Fibroblast of lung (primary cell): ENCODE data around the gene TYMS. TPM values are rescaled to one million over a fixed set of nuclear protein-coding genes. Genes with fewer than 3 reads are reported as not detected.

Experiments
- DNase-seq, 2 donors: peaks; one replicate each; pipeline versions ENCODE4 v3.0.0 to v3.0.0-alpha.2; 2010; ENCODE audit warnings: low read depth in 2 of 2
- H2AFZ ChIP-seq: 2 replicates; pipeline ENCODE4 v1.5.1; 2012; ENCODE audit warnings: low read length, control low read depth, inconsistent platforms
- H3K27ac ChIP-seq: 2 replicates; pipeline ENCODE4 v1.5.1; 2011; ENCODE audit warnings: low read length, control low read depth; ENCODE audit not compliant: insufficient read depth
- H3K27me3 ChIP-seq: 2 replicates; pipeline ENCODE4 v1.5.1; 2011; ENCODE audit warnings: mild to moderate bottlenecking, low read length; ENCODE audit not compliant: control insufficient read depth, insufficient read depth
- H3K36me3 ChIP-seq: 2 replicates; pipeline ENCODE4 v1.5.1; 2011; ENCODE audit warnings: low read length; ENCODE audit not compliant: control insufficient read depth, insufficient read depth
- H3K4me1 ChIP-seq: 2 replicates; pipeline ENCODE4 v1.5.1; 2011; ENCODE audit warnings: low read length; ENCODE audit not compliant: control insufficient read depth, insufficient read depth; ENCODE audit errors: extremely low read depth
- H3K4me2 ChIP-seq: 2 replicates; pipeline ENCODE4 v1.5.1; 2011; ENCODE audit warnings: low read length, control low read depth; ENCODE audit not compliant: insufficient read depth; ENCODE audit errors: extremely low read depth
- H3K4me3 ChIP-seq, 4 experiments: fragments of 200-600 bp in 1 of 4; sonication (generic) in 1 of 4; replicated peaks in 1 of 4; 2 replicates each; pipeline ENCODE4 v1.5.1; 2011 to 2016; ENCODE audit warnings: low read length in 4 of 4, low read depth in 3 of 4, mild to moderate bottlenecking in 3 of 4, control low read depth in 2 of 4, inconsistent platforms in 1 of 4, mixed read lengths in 1 of 4; ENCODE audit not compliant: insufficient read depth in 1 of 4; ENCODE audit errors: control extremely low read depth in 1 of 4
- H3K79me2 ChIP-seq: 2 replicates; pipeline ENCODE4 v1.5.1; 2012; ENCODE audit warnings: mild to moderate bottlenecking, low read length, inconsistent platforms; ENCODE audit not compliant: control insufficient read depth, insufficient read depth
- H3K9ac ChIP-seq: 2 replicates; pipeline ENCODE4 v1.5.1; 2011; ENCODE audit warnings: mild to moderate bottlenecking, low read length, control low read depth; ENCODE audit not compliant: insufficient read depth
- H3K9me3 ChIP-seq: 2 replicates; pipeline ENCODE4 v1.5.1; 2012; ENCODE audit warnings: low read depth, low read length; ENCODE audit not compliant: control insufficient read depth, insufficient read depth
- H4K20me1 ChIP-seq: 2 replicates; pipeline ENCODE4 v1.5.1; 2011; ENCODE audit warnings: low read length; ENCODE audit not compliant: control insufficient read depth, insufficient read depth; ENCODE audit errors: extremely low read depth
- EZH2 ChIP-seq: IDR thresholded peaks from 2 replicates; pipeline ENCODE4 v1.5.1; 2012; ENCODE audit warnings: low read length, control low read depth, mild to moderate bottlenecking; ENCODE audit errors: missing control alignments
- polyA plus RNA-seq, 2 donors: library from polyadenylated mRNA; depleted of rRNA in 1 of 2; stranded (reverse) in 1 of 2; unstranded in 1 of 2; fragments of >200 nt; gene quantifications; 2 replicates each; pipeline ENCODE4 v1.2.1, GENCODE V29; 2011 to 2012; ENCODE audit warnings: missing spikeins in 1 of 2
- total RNA-seq: library from RNA; depleted of rRNA; stranded (reverse); fragments of >200 nt; gene quantifications from 2 replicates; pipeline ENCODE4 v1.2.1, GENCODE V29; 2014
- TF ChIP-seq, protein P1 (sequence below), 2 donors: IDR thresholded peaks in 1 of 2; conservative IDR thresholded peaks in 1 of 2; 1 replicate in 1 of 2; 2 replicates in 1 of 2; pipeline ENCODE4 v1.5.1; 2011 to 2012; ENCODE audit warnings: low read length in 2 of 2, control low read depth in 1 of 2, inconsistent platforms in 1 of 2, low read depth in 1 of 2, mild to moderate bottlenecking in 1 of 2

Gene TYMS
- total and polyA plus RNA-seq, 2 donors (not counting 1 experiment from before 2014, with no cell fraction given) = 16.8 to 45.4 TPM

DNA sequence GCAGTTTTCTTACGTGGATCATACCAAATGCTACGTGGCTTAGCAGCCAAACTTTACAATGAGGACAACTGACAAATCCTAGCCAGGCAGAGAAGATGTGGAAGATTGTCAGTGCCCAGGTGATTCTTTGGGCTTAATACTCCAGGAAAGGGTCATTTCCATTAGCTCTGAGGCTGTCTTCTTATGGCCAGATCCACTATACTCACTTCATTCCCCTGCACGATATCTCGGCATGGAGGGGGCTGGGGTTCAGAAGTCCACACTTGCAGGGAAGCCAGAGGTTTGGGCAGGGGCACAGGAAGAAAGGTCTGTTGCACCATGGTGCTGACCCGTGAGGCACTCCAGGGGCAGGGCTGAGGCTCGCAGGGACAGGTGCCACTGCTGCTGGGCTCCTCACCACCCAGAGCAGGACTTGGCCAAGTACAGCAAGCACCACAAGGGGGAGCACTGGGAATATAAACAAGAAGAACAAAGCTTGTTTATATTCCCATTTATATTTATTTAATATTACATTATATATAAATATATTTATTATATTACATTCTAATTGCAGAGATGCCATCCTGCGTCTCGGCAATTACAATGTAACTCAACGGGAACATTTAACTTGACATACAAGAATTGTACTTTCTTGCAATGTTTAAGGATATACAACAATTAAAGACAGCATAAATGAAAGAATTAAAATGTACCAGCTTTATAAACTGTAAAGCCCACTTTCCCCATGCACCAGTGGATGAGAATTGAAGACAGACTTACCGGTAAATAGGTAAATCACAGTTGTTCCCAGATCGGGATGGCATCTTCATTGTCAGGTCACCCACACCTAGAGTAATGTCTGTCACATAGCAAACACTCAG lies 33.5 kb upstream of the TYMS start:
- no peak overlapping the region for H3K4me2 ChIP-seq
- H3K27ac ChIP-seq = no peak overlapping the region
- no peak overlapping the region for H3K9ac ChIP-seq
- H3K4me1 ChIP-seq = peaks cover 2% of the 10 kb centered on the region
- H3K79me2 ChIP-seq = no peaks in the 10 kb centered on the region
- H2AFZ ChIP-seq = no peak overlapping the region
- TF ChIP-seq, protein P1, sequence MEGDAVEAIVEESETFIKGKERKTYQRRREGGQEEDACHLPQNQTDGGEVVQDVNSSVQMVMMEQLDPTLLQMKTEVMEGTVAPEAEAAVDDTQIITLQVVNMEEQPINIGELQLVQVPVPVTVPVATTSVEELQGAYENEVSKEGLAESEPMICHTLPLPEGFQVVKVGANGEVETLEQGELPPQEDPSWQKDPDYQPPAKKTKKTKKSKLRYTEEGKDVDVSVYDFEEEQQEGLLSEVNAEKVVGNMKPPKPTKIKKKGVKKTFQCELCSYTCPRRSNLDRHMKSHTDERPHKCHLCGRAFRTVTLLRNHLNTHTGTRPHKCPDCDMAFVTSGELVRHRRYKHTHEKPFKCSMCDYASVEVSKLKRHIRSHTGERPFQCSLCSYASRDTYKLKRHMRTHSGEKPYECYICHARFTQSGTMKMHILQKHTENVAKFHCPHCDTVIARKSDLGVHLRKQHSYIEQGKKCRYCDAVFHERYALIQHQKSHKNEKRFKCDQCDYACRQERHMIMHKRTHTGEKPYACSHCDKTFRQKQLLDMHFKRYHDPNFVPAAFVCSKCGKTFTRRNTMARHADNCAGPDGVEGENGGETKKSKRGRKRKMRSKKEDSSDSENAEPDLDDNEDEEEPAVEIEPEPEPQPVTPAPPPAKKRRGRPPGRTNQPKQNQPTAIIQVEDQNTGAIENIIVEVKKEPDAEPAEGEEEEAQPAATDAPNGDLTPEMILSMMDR (conservative IDR thresholded peaks at IDR 0.05 in 1 of 2, IDR thresholded peaks at IDR 0.05 in 1 of 2; ENCODE audit: low read depth in 1 of 2, low read length in 2 of 2) = peak; percentile 73 to 76
- no peak for TF ChIP-seq EZH2
- H4K20me1 ChIP-seq = no peaks in the 10 kb centered on the region
- no peaks in the 10 kb centered on the region for H3K9me3 ChIP-seq
- H3K27me3 ChIP-seq = no peaks in the 10 kb centered on the region
- H3K4me3 ChIP-seq = no peak overlapping the region
- peak; percentile 58 to 85 for DNase-seq
- no peaks in the 10 kb centered on the region for H3K36me3 ChIP-seq

DNA sequence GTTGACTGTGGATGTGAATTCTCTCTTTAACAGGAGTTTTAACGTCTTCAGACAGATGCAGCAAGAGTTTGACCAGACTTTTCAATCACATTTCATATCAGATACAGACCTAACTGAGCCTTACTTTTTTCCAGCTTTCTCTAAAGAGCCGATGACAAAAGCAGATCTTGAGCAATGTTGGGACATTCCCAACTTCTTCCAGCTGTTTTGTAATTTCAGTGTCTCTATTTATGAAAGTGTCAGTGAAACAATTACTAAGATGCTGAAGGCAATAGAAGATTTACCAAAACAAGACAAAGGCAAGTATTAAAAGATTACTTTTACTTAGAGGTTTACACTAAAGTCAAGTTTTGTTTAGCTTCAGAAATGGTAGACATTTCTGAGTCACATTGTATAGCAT lies 30.2 kb upstream of the TYMS start:
- no peak overlapping the region for H3K4me3 ChIP-seq
- H3K79me2 ChIP-seq = no peaks in the 10 kb centered on the region
- no peaks in the 10 kb centered on the region for H3K4me1 ChIP-seq
- peak in 1 of 2 donors; percentile 37 for DNase-seq
- H4K20me1 ChIP-seq = no peaks in the 10 kb centered on the region
- no peak overlapping the region for H2AFZ ChIP-seq
- no peaks in the 10 kb centered on the region for H3K27me3 ChIP-seq
- no peaks in the 10 kb centered on the region for H3K36me3 ChIP-seq
- H3K4me2 ChIP-seq = no peak overlapping the region
- H3K9me3 ChIP-seq = no peaks in the 10 kb centered on the region
- H3K27ac ChIP-seq = no peak overlapping the region
- TF ChIP-seq EZH2 = no peak
- TF ChIP-seq, protein P1 (conservative IDR thresholded peaks at IDR 0.05 in 1 of 2, IDR thresholded peaks at IDR 0.05 in 1 of 2; ENCODE audit: low read depth in 1 of 2, low read length in 2 of 2) = no peak
- H3K9ac ChIP-seq = no peak overlapping the region

DNA sequence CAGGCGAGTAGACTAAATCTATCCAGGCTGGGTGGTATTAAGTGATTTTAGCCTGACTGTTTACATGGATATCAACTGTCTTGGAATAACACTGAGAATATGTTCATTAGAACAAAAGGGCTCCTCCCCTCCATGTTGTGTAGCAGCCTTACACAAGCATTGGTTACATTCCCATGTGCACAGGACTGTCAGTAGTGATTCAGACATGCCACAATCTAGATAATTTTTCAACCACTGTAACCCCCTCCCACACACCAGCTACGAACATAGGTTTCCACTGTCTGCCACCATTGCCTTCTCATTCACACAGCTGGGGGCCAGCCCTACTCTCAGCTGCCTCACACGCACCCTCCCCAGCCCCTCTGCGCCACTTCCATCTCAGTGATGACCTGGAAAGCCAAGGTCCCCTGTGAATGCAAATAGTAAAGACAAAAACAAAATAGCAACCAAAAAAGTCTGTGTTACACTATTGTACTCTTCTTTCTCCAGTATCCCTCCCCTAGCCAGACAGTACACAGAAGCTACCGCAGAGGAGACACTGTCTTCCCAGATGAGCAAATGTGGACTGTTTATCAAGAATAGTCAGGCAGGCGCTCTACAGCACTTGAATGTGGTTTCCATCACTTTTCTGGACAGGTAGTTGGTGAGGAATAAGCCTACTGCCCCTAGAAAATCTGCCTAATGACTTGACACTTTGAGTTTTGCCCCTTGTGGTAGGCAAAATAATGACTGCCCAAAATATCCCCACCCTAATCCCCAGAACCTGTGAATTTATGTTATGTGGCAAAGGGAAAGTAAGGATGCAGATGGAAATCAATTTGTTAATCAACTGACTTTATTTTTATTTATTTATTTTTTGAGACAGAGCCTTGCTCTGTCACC lies 27.9 kb upstream of the TYMS start:
- Histone ChIP-seq H3K4me3 (no peak overlapping the region), H3K79me2 (no peaks in the 10 kb centered on the region), H3K9ac (no peak overlapping the region), H3K4me2 (no peak overlapping the region), H3K4me1 (no peaks in the 10 kb centered on the region), H3K9me3 (no peaks in the 10 kb centered on the region), H2AFZ (no peak overlapping the region), H4K20me1 (no peaks in the 10 kb centered on the region), H3K36me3 (no peaks in the 10 kb centered on the region), H3K27ac (no peak overlapping the region), H3K27me3 (no peaks in the 10 kb centered on the region)
- peak in 1 of 2 donors; percentile 50 for DNase-seq
- TF ChIP-seq, protein P1 (conservative IDR thresholded peaks at IDR 0.05 in 1 of 2, IDR thresholded peaks at IDR 0.05 in 1 of 2; ENCODE audit: low read depth in 1 of 2, low read length in 2 of 2) = peak in 1 of 2 donors; percentile 15
- TF ChIP-seq EZH2 = no peak
